ENCODE measurements around the gene PPARG. TPM values are rescaled to one million over a fixed set of nuclear protein-coding genes. Genes with fewer than 3 reads are reported as not detected.

Gene PPARG
- total RNA-seq, 6 donors from 2014 or later, result 39.8 to 93.9 (median 52.7) TPM

- H3K27ac ChIP-seq, result no peak overlapping the region
- TF ChIP-seq POLR2AphosphoS5 (IDR thresholded peaks at IDR 0.05) (no peak), POLR2A (IDR thresholded peaks at IDR 0.05) (no peak), EP300 (IDR thresholded peaks at IDR 0.05) (no peak), CTCF (IDR thresholded peaks at IDR 0.05) (no peak)
- H3K36me3 ChIP-seq, result no peaks in the 10 kb centered on the region
- no peaks in the 10 kb centered on the region for H3K9me3 ChIP-seq
- 77 to 79% methylated on average over 11 of the region's 11 CpGs for WGBS, 2 donors
- ATAC-seq (ENCODE audit: low FRiP score in 2 of 2), result no peak
- no peak overlapping the region for H3K4me3 ChIP-seq
- H3K27me3 ChIP-seq, result no peaks in the 10 kb centered on the region
- peaks cover 6 to 23% (median 13%) of the 10 kb centered on the region in 4 donors for H3K4me1 ChIP-seq
- no peak for DNase-seq
Measured at GRCh38 chr3:12425850-12426579, 137.1 kb downstream of the PPARG start.

- peak in 1 of 2 donors; percentile 58 for ATAC-seq (ENCODE audit: low FRiP score in 2 of 2)
- Histone ChIP-seq H3K27ac (no peak overlapping the region), H3K4me1 (peaks cover 6 to 23% (median 13%) of the 10 kb centered on the region in 4 donors), H3K4me3 (no peak overlapping the region), H3K27me3 (no peaks in the 10 kb centered on the region), H3K36me3 (no peaks in the 10 kb centered on the region), H3K9me3 (no peaks in the 10 kb centered on the region)
- TF ChIP-seq POLR2AphosphoS5 (IDR thresholded peaks at IDR 0.05) (no peak), POLR2A (IDR thresholded peaks at IDR 0.05) (no peak), EP300 (IDR thresholded peaks at IDR 0.05) (no peak), CTCF (IDR thresholded peaks at IDR 0.05) (no peak)
- no peak for DNase-seq
- 77 to 79% methylated on average over 4 of the region's 4 CpGs for WGBS, 2 donors
Measured at GRCh38 chr3:12427551-12427950, 138.7 kb downstream of the PPARG start.

- Histone ChIP-seq H3K36me3 (no peaks in the 10 kb centered on the region), H3K9me3 (no peaks in the 10 kb centered on the region), H3K27me3 (no peaks in the 10 kb centered on the region), H3K4me3 (no peak overlapping the region), H3K27ac (no peak overlapping the region), H3K4me1 (peaks cover 6 to 23% (median 13%) of the 10 kb centered on the region in 4 donors)
- ATAC-seq (ENCODE audit: low FRiP score in 2 of 2) (peak in 1 of 2 donors; percentile 36), DNase-seq (no peak)
- TF ChIP-seq CTCF (IDR thresholded peaks at IDR 0.05) (no peak), POLR2A (IDR thresholded peaks at IDR 0.05) (no peak), POLR2AphosphoS5 (IDR thresholded peaks at IDR 0.05) (no peak), EP300 (IDR thresholded peaks at IDR 0.05) (no peak)
- WGBS, 2 donors, result 73 to 88% methylated on average over 3 to 5 of the region's 5 CpGs
Measured at GRCh38 chr3:12428126-12428525, 139.3 kb downstream of the PPARG start.

- H3K9me3 ChIP-seq, result no peaks in the 10 kb centered on the region
- WGBS, 2 donors, result 25 to 50% methylated on average over 5 of the region's 5 CpGs
- peaks cover 3 to 6% (median 4%) of the 10 kb centered on the region in 4 donors for H3K4me1 ChIP-seq
- H3K27me3 ChIP-seq, result no peaks in the 10 kb centered on the region
- no peaks in the 10 kb centered on the region for H3K36me3 ChIP-seq
- H3K4me3 ChIP-seq, result no peak overlapping the region
- peak overlapping the region in 2 of 4 donors; percentile 5 to 21 for H3K27ac ChIP-seq
- no peak for ATAC-seq (ENCODE audit: low FRiP score in 2 of 2)
- TF ChIP-seq POLR2A (IDR thresholded peaks at IDR 0.05), result no peak
- no peak for TF ChIP-seq EP300 (IDR thresholded peaks at IDR 0.05)
- no peak for TF ChIP-seq CTCF (IDR thresholded peaks at IDR 0.05)
- TF ChIP-seq POLR2AphosphoS5 (IDR thresholded peaks at IDR 0.05), result no peak
- no peak for DNase-seq
Measured at GRCh38 chr3:12430086-12430485, 141.2 kb downstream of the PPARG start.

DNA sequence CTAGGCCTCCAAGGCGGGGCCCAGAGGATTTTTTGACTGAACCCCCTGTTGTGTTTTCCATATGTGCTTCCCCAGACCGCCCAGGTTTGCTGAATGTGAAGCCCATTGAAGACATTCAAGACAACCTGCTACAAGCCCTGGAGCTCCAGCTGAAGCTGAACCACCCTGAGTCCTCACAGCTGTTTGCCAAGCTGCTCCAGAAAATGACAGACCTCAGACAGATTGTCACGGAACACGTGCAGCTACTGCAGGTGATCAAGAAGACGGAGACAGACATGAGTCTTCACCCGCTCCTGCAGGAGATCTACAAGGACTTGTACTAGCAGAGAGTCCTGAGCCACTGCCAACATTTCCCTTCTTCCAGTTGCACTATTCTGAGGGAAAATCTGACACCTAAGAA, 145.0 kb downstream of the PPARG start:
- peaks cover 0 to 4% (median 3%) of the 10 kb centered on the region in 4 donors for H3K4me1 ChIP-seq
- no peak overlapping the region for H3K27ac ChIP-seq
- DNase-seq (no peak), ATAC-seq (ENCODE audit: low FRiP score in 2 of 2) (no peak)
- TF ChIP-seq EP300 (IDR thresholded peaks at IDR 0.05) (no peak), POLR2AphosphoS5 (IDR thresholded peaks at IDR 0.05) (no peak), CTCF (IDR thresholded peaks at IDR 0.05) (no peak), POLR2A (IDR thresholded peaks at IDR 0.05) (no peak)
- H3K27me3 ChIP-seq, result no peaks in the 10 kb centered on the region
- no peaks in the 10 kb centered on the region for H3K9me3 ChIP-seq
- no peak overlapping the region for H3K4me3 ChIP-seq
- no peaks in the 10 kb centered on the region for H3K36me3 ChIP-seq
- WGBS, 2 donors, result 89 to 96% methylated on average over 6 of the region's 6 CpGs

All from upper lobe of left lung (tissue), 6 donors.